B cell (primary cell): ENCODE measurements around the gene LRP6. TPM values are rescaled to one million over a fixed set of nuclear protein-coding genes. Genes with fewer than 3 reads are reported as not detected.

Experiments used
- ATAC-seq: fragments of 200-7000 bp; cut with Tn5 transposase; one replicate; pipeline ENCODE4 v1.10.0; 2021; ENCODE audit warnings: low read depth, mild to moderate bottlenecking, moderate number of reproducible peaks, moderate library complexity
- CTCF ChIA-PET: fragments of 350-600 bp; sonication (Branson Sonifier 250); formaldehyde crosslinking; loops from one replicate; lab custom pipeline; 2021; ENCODE audit warnings: antibody characterized with exemption, inconsistent platforms; lab: Charles Lee
- POLR2A ChIA-PET: fragments of 350-600 bp; sonication (Branson Sonifier 250); formaldehyde crosslinking; loops from one replicate; lab custom pipeline; 2021; ENCODE audit warnings: antibody characterized with exemption; lab: Charles Lee
- DNase-seq: peaks from one replicate; pipeline ENCODE4 v3.0.0; 2013
- H2AFZ ChIP-seq: 2 replicates; pipeline ENCODE4 v1.6.1; 2012; ENCODE audit warnings: mild to moderate bottlenecking, low read depth, low read length; ENCODE audit not compliant: insufficient read depth, poor library complexity, severe bottlenecking
- H3K27ac ChIP-seq, 2 donors: 1 replicate in 1 of 2; 2 replicates in 1 of 2; pipeline ENCODE4 v1.5.1; 2012 to 2013; ENCODE audit warnings: low read length in 2 of 2, mild to moderate bottlenecking in 2 of 2, moderate library complexity in 1 of 2
- H3K27me3 ChIP-seq, 4 experiments: fragments of 200-600 bp in 1 of 4; sonication (generic) in 1 of 4; replicated peaks in 1 of 4; 1 replicate in 2 of 4; 2 replicates in 2 of 4; pipeline versions ENCODE4 v1.6.1 to v1.7.0; 2013 to 2016; ENCODE audit warnings: low read length in 3 of 4, mild to moderate bottlenecking in 2 of 4, mixed read lengths in 1 of 4, moderate library complexity in 1 of 4; ENCODE audit not compliant: insufficient read depth in 4 of 4, control insufficient read depth in 3 of 4; ENCODE audit errors: control extremely low read depth in 1 of 4
- H3K36me3 ChIP-seq, 2 experiments: replicated peaks in 1 of 2; 1 replicate in 1 of 2; 2 replicates in 1 of 2; pipeline versions ENCODE4 v1.6.1 to v1.7.1; 2013; ENCODE audit warnings: low read length in 1 of 2; ENCODE audit not compliant: insufficient read depth in 2 of 2, control insufficient read depth in 1 of 2; ENCODE audit errors: control extremely low read depth in 1 of 2, extremely low read depth in 1 of 2
- H3K4me1 ChIP-seq, 2 donors: fragments of 200-600 bp in 1 of 2; sonication (generic) in 1 of 2; 1 replicate in 1 of 2; 2 replicates in 1 of 2; pipeline versions ENCODE4 v1.5.1 to v1.6.1; 2013 to 2017; ENCODE audit warnings: low read length in 2 of 2; ENCODE audit not compliant: control insufficient read depth in 2 of 2, insufficient read depth in 2 of 2
- H3K4me2 ChIP-seq: replicated peaks from 2 replicates; pipeline ENCODE3; 2012; ENCODE audit warnings: mild to moderate bottlenecking, low read depth, low read length; ENCODE audit not compliant: poor library complexity, severe bottlenecking
- H3K4me3 ChIP-seq, 5 experiments: fragments of 200-600 bp in 1 of 5; sonication (generic) in 1 of 5; 1 replicate in 3 of 5; 2 replicates in 2 of 5; pipeline versions ENCODE4 v1.5.1 to v1.7.0; 2011 to 2016; ENCODE audit warnings: low read length in 4 of 5, mild to moderate bottlenecking in 4 of 5, low read depth in 2 of 5, control low read depth in 1 of 5, moderate library complexity in 1 of 5; ENCODE audit not compliant: insufficient read depth in 1 of 5; ENCODE audit errors: control extremely low read depth in 1 of 5, extremely low read depth in 1 of 5
- H3K79me2 ChIP-seq: fragments of 200-600 bp; sonication (generic); one replicate; pipeline ENCODE4 v1.6.0; 2016; ENCODE audit warnings: low read length; ENCODE audit not compliant: control insufficient read depth, insufficient read depth
- H3K9ac ChIP-seq: fragments of 200-600 bp; sonication (generic); 2 replicates; pipeline ENCODE4 v1.6.1; 2017; ENCODE audit warnings: mild to moderate bottlenecking, low read length, moderate library complexity
- H3K9me3 ChIP-seq, 3 donors: one replicate each; pipeline versions ENCODE4 v1.6.1 to v1.7.1; 2013; ENCODE audit warnings: low read length in 2 of 3; ENCODE audit not compliant: control insufficient read depth in 2 of 3, insufficient read depth in 1 of 3; ENCODE audit errors: control extremely low read depth in 1 of 3
- H4K20me1 ChIP-seq: 2 replicates; pipeline ENCODE4 v1.6.0; 2012; ENCODE audit warnings: mild to moderate bottlenecking, low read length; ENCODE audit not compliant: insufficient read depth, control insufficient read depth, poor library complexity, severe bottlenecking
- H3K27ac Mint-ChIP-seq: one replicate; pipeline ENCODE4 v1.8.0; 2021; ENCODE audit warnings: mixed read lengths
- H3K27me3 Mint-ChIP-seq: one replicate; pipeline ENCODE4 v1.8.0; 2021; ENCODE audit warnings: mixed read lengths
- H3K4me1 Mint-ChIP-seq: one replicate; pipeline ENCODE4 v1.8.0; 2021; ENCODE audit warnings: mixed read lengths
- H3K4me3 Mint-ChIP-seq: one replicate; pipeline ENCODE4 v1.8.0; 2021; ENCODE audit warnings: mixed read lengths
- H3K9me3 Mint-ChIP-seq: one replicate; pipeline ENCODE4 v1.8.0; 2022; ENCODE audit warnings: mixed read lengths; ENCODE audit not compliant: insufficient read depth
- CTCF ChIP-seq: fragments of 200-600 bp; IDR thresholded peaks from one replicate; pipeline ENCODE4 v1.8.0; 2022; ENCODE audit warnings: antibody characterized with exemption, mild to moderate bottlenecking
- EZH2 ChIP-seq: IDR thresholded peaks from 2 replicates; pipeline ENCODE4 v1.6.1; 2012; ENCODE audit warnings: borderline replicate concordance, low read depth, mild to moderate bottlenecking, moderate library complexity, low read length; ENCODE audit not compliant: insufficient read depth, poor library complexity, severe bottlenecking
- WGBS: methylation state at CpG from one replicate; pipeline ENCODE4 v1.1.5; 2013; ENCODE audit warnings: missing lambda C conversion rate; ENCODE audit not compliant: insufficient coverage; 5-methylcytosine and 5-hydroxymethylcytosine counted together
- intact Hi-C: fragments of 100-400 bp; cut with micrococcal nuclease; formaldehyde crosslinking; loops from one replicate; pipeline ENCODE4 v1.10.0; 2022
- polyA plus RNA-seq: library from polyadenylated mRNA; depleted of rRNA; stranded (reverse); fragments of >200 nt; gene quantifications from 2 replicates; pipeline ENCODE4 v1.2.3, GENCODE V29; 2012
- total RNA-seq, 2 donors: library from RNA; stranded (reverse); fragments of 120-200 nt in 1 of 2; gene quantifications; 1 replicate in 1 of 2; 2 replicates in 1 of 2; pipeline versions ENCODE4 v1.2.3 to v1.2.4, GENCODE V29; 2013 to 2022

LRP6 gene
- total and polyA plus RNA-seq, 2 donors (not counting 1 experiment from before 2014, with no cell fraction given) = 0.34 to 2.8 TPM

- Mint-ChIP-seq H3K27me3 (peaks cover 4% of the 10 kb centered on the region), H3K27ac (no peak overlapping the region), H3K4me1 (no peaks in the 10 kb centered on the region), H3K9me3 (peaks cover 4% of the 10 kb centered on the region), H3K4me3 (no peak overlapping the region)
- CTCF ChIA-PET = no interaction called here
- intact Hi-C loops = no loop called here
- peaks cover 0 to 23% (median 2%) of the 10 kb centered on the region in 3 donors for H3K9me3 ChIP-seq
- TF ChIP-seq CTCF (no peak), EZH2 (no peak)
- H3K27me3 ChIP-seq = no peaks in the 10 kb centered on the region
- no peaks in the 10 kb centered on the region for H3K79me2 ChIP-seq
- no peak for DNase-seq
- no peak for ATAC-seq
- H3K27ac ChIP-seq = no peak overlapping the region
- no peak overlapping the region for H3K9ac ChIP-seq
- POLR2A ChIA-PET = no interaction called here
- H3K4me2 ChIP-seq = no peak overlapping the region
- 100% methylated on average over 1 of the region's 4 CpGs for WGBS
- H3K36me3 ChIP-seq = no peaks in the 10 kb centered on the region
- no peak overlapping the region for H3K4me3 ChIP-seq
- no peaks in the 10 kb centered on the region for H4K20me1 ChIP-seq
- no peaks in the 10 kb centered on the region for H3K4me1 ChIP-seq
- H2AFZ ChIP-seq = no peak overlapping the region
Observed at GRCh38 chr12:12273291-12273957, 6.6 kb upstream of the LRP6 start.

- Histone ChIP-seq H2AFZ (no peak overlapping the region), H4K20me1 (no peaks in the 10 kb centered on the region), H3K27ac (no peak overlapping the region), H3K4me3 (no peak overlapping the region), H3K9ac (no peak overlapping the region), H3K9me3 (peaks cover 0 to 23% (median 2%) of the 10 kb centered on the region in 3 donors), H3K4me2 (no peak overlapping the region), H3K79me2 (no peaks in the 10 kb centered on the region), H3K4me1 (no peaks in the 10 kb centered on the region), H3K27me3 (peaks cover 0 to under 1% (median 0%) of the 10 kb centered on the region in 4 experiments), H3K36me3 (no peaks in the 10 kb centered on the region)
- ChIA-PET POLR2A (no interaction called here), CTCF (no interaction called here)
- Mint-ChIP-seq H3K27me3 (peaks cover 4% of the 10 kb centered on the region), H3K4me1 (no peaks in the 10 kb centered on the region), H3K4me3 (no peak overlapping the region), H3K9me3 (peaks cover 4% of the 10 kb centered on the region), H3K27ac (no peak overlapping the region)
- ATAC-seq (no peak), DNase-seq (no peak)
- TF ChIP-seq EZH2 = no peak
- TF ChIP-seq CTCF = no peak
- intact Hi-C loops = no loop called here
Observed at GRCh38 chr12:12272869-12273268, 6.0 kb upstream of the LRP6 start.
